WTC11 (cell line): ENCODE data around the gene KIF21B. TPM values are rescaled to one million over a fixed set of nuclear protein-coding genes. Genes with fewer than 3 reads are reported as not detected.

Experiments used
- ATAC-seq: fragments of 200-7000 bp; cut with Tn5 transposase; 2 replicates; pipeline ENCODE4 v1.10.0; 2021; ENCODE audit warnings: mild to moderate bottlenecking, moderate library complexity
- CTCF ChIA-PET: fragments of 300-600 bp; sonication (Branson Sonifier 250); formaldehyde crosslinking; loops from one replicate; lab custom pipeline; 2021; ENCODE audit warnings: antibody characterized with exemption; lab: Charles Lee
- POLR2A ChIA-PET: fragments of 350-600 bp; sonication (Branson Sonifier 250); formaldehyde crosslinking; loops from one replicate; lab custom pipeline; 2021; ENCODE audit warnings: antibody characterized with exemption; lab: Charles Lee
- DNase-seq: peaks from one replicate; pipeline ENCODE4 v3.0.0; 2021; ENCODE audit warnings: low spot score
- H3K27ac Mint-ChIP-seq: 2 replicates; pipeline ENCODE4 v1.8.0; 2021; ENCODE audit warnings: mixed read lengths
- H3K27me3 Mint-ChIP-seq: 2 replicates; pipeline ENCODE4 v1.8.0; 2021; ENCODE audit warnings: low read depth, mild to moderate bottlenecking, moderate library complexity, mixed read lengths
- H3K36me3 Mint-ChIP-seq: 2 replicates; pipeline ENCODE4 v1.8.0; 2021; ENCODE audit warnings: mixed read lengths
- H3K4me1 Mint-ChIP-seq: 2 replicates; pipeline ENCODE4 v1.8.0; 2022; ENCODE audit warnings: mixed read lengths
- H3K4me3 Mint-ChIP-seq: 2 replicates; pipeline ENCODE4 v1.8.0; 2021; ENCODE audit warnings: mild to moderate bottlenecking, moderate library complexity, mixed read lengths
- H3K9me3 Mint-ChIP-seq: 2 replicates; pipeline ENCODE4 v1.8.0; 2021; ENCODE audit warnings: mixed read lengths
- AR ChIP-seq: fragments of 250-450 bp; sonication (Bioruptor Pico); IDR thresholded peaks from 2 replicates; pipeline ENCODE4 v1.9.0; 2021; ENCODE audit warnings: mild to moderate bottlenecking
- ATF2 ChIP-seq: sonication (generic); formaldehyde crosslinking; IDR thresholded peaks from 2 replicates; pipeline ENCODE4 v1.8.1; 2022; ENCODE audit warnings: low read depth, missing genetic modification reagents, borderline replicate concordance
- E2F4 ChIP-seq: sonication (generic); formaldehyde crosslinking; IDR thresholded peaks from 2 replicates; pipeline ENCODE4 v1.8.1; 2022; ENCODE audit warnings: low read depth, mild to moderate bottlenecking, moderate library complexity, missing genetic modification reagents, borderline replicate concordance
- ELF4 ChIP-seq: sonication (generic); formaldehyde crosslinking; IDR thresholded peaks from 2 replicates; pipeline ENCODE4 v1.8.1; 2022; ENCODE audit warnings: low read depth, mild to moderate bottlenecking, moderate library complexity, missing genetic modification reagents
- FOXK1 ChIP-seq: sonication (generic); formaldehyde crosslinking; IDR thresholded peaks from 2 replicates; pipeline ENCODE4 v1.8.0; 2022; ENCODE audit warnings: mild to moderate bottlenecking, moderate library complexity, missing genetic modification reagents
- HMGXB4 ChIP-seq: sonication (generic); formaldehyde crosslinking; IDR thresholded peaks from 2 replicates; pipeline ENCODE4 v1.8.1; 2023; ENCODE audit warnings: mild to moderate bottlenecking, moderate library complexity, missing genetic modification reagents
- JUN ChIP-seq: sonication (generic); formaldehyde crosslinking; IDR thresholded peaks from 2 replicates; pipeline ENCODE4 v1.8.0; 2023; ENCODE audit warnings: mild to moderate bottlenecking, missing genetic modification reagents
- KAT7 ChIP-seq: sonication (generic); formaldehyde crosslinking; IDR thresholded peaks from 2 replicates; pipeline ENCODE4 v1.8.1; 2023; ENCODE audit warnings: missing genetic modification reagents, mild to moderate bottlenecking, borderline replicate concordance
- MAX ChIP-seq: sonication (generic); formaldehyde crosslinking; IDR thresholded peaks from 2 replicates; pipeline ENCODE4 v1.8.0; 2022; ENCODE audit warnings: mild to moderate bottlenecking, missing genetic modification reagents
- MLX ChIP-seq: sonication (generic); formaldehyde crosslinking; IDR thresholded peaks from 2 replicates; pipeline ENCODE4 v1.8.1; 2023; ENCODE audit warnings: mild to moderate bottlenecking, missing genetic modification reagents, moderate library complexity
- NFYB ChIP-seq: sonication (generic); formaldehyde crosslinking; conservative IDR thresholded peaks from 2 replicates; pipeline ENCODE4 v1.8.0; 2022; ENCODE audit warnings: low read depth, missing genetic modification reagents
- SMAD4 ChIP-seq: sonication (generic); formaldehyde crosslinking; IDR thresholded peaks from 2 replicates; pipeline ENCODE4 v1.8.0; 2022; ENCODE audit warnings: mild to moderate bottlenecking, missing genetic modification reagents
- ZNF281 ChIP-seq: sonication (generic); formaldehyde crosslinking; IDR thresholded peaks from 2 replicates; pipeline ENCODE4 v1.8.0; 2023; ENCODE audit warnings: mild to moderate bottlenecking, missing genetic modification reagents
- ZNF396 ChIP-seq: fragments of 250-450 bp; sonication (Bioruptor Pico); IDR thresholded peaks from 2 replicates; pipeline ENCODE4 v1.8.0; 2021; ENCODE audit warnings: mild to moderate bottlenecking, moderate library complexity, borderline replicate concordance
- total RNA-seq: library from RNA; stranded (reverse); gene quantifications from 3 replicates; pipeline ENCODE4 v1.2.3, GENCODE V29; 2021

KIF21B gene
- total RNA-seq, 1 experiment from 2014 or later = 19.4 TPM

GRCh38 chr1:201023920-201024624, 558 bp upstream of the KIF21B start (continued):
- TF ChIP-seq ATF2 (no peak), AR (no peak), ZNF281 (no peak), MLX (CRISPR knock-in tag) (no peak), JUN (CRISPR knock-in tag) (no peak), ZNF396 (no peak), NFYB (CRISPR knock-in tag) (no peak)
- TF ChIP-seq, all 79 proteins: peak for 0

GRCh38 chr1:201022820-201023516, 546 bp downstream of the KIF21B start:
- ChIA-PET POLR2A (interaction anchor here (0.7 kb wide), 1 partner anchor 8 kb away, joined by 3 read pairs; no protein-coding TSS in a partner anchor), CTCF (interaction anchor here (0.7 to 13.8 kb wide), 16 partner anchors 7 to 401 kb away, joined by 3 to 218 read pairs (median 4); no protein-coding TSS in a partner anchor)
- Mint-ChIP-seq H3K27ac (no peak overlapping the region), H3K9me3 (no peaks in the 10 kb centered on the region), H3K4me3 (peak overlapping the region; percentile 79), H3K36me3 (no peaks in the 10 kb centered on the region), H3K4me1 (peaks cover 70% of the 10 kb centered on the region), H3K27me3 (peaks cover 7% of the 10 kb centered on the region)
- DNase-seq (peak; percentile 56), ATAC-seq (peak; percentile 6)
- TF ChIP-seq FOXK1 (CRISPR knock-in tag) = 0 out of 2 replicates have a peak, but pooled peaks have one; percentile 41
- peak; percentile 53; the same call in 1 of the 2 replicates for TF ChIP-seq KAT7
- 0 out of 2 replicates have a peak, but pooled peaks have one; percentile 36 for TF ChIP-seq HMGXB4 (CRISPR knock-in tag)
- TF ChIP-seq ELF4 (CRISPR knock-in tag) = no peak
- TF ChIP-seq E2F4 (CRISPR knock-in tag) = 0 out of 2 replicates have a peak, but pooled peaks have one; percentile 39
- 0 out of 2 replicates have a peak, but pooled peaks have one; percentile 42 for TF ChIP-seq MAX
- TF ChIP-seq SMAD4 (CRISPR knock-in tag) = no peak
